ENCODE measurements around the gene C18orf54.
"Not testable (repeated sequence)": the region's sequence is repeated elsewhere in the genome, so short reads cannot be mapped to it uniquely, and the experiment has no call there.

C18orf54 gene

DNA sequence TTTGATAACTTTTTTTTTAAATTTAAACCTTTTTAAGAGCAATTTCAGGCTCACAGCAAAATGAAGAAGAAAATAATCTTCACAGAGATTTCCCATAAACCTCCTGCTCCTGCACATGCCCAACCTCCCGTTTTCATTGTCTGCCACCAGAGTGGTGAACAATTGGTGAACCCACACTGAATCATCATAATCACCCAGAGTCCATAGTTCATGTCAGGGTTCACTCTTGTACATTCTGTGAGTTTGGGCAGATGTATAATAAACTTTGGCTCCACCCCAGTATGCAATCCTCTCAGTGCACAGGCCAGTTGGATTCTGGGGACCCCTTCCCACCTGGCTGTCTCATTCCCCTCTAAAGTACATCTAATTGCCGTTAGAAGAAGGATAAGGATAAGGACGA, 24.4 kb downstream of the C18orf54 start:
- no peak overlapping the region for H3K18ac ChIP-seq (ENCODE audit: low read length)
- no CpG with 5 or more reads among the region's 3 CpGs for WGBS (ENCODE audit: extremely low coverage, insufficient coverage, low lambda C conversion rate)

DNA sequence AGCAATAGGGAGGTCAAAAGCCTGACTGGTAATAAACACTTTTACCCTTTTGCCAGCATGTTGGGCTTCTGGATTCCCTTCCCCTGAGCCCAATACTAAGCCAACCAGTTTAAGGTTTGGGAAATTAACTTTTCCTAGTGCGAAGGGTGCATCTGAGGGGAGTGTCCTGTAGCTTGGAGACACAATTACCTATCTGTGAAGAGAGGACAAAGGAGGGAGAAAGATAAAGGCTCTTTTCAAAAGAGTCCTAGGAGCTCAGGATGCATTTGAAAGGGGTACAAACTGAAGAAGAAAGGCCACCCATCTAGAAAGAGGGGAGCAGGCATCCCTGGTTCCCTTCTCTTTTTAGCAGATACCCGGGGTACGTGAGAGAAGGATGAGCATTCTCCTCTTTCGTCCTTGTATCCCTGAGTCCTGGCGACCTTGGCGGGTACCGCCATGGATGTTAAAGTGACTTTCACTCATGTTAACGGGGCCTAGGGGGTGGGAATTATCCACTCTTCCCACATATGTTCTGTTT, 25.1 kb downstream of the C18orf54 start:
- no CpG with 5 or more reads among the region's 8 CpGs for WGBS (ENCODE audit: extremely low coverage, insufficient coverage, low lambda C conversion rate)
- H3K36me3 ChIP-seq (ENCODE audit: control insufficient read depth, insufficient read depth, low read length): no peaks in the 10 kb centered on the region

More for the DNA sequence above, 24.4 kb downstream of the C18orf54 start:
- no peak overlapping the region for H3K4me3 ChIP-seq (ENCODE audit: low read length)
- DNase-seq: no peak
- no peak overlapping the region for H3K56ac ChIP-seq (ENCODE audit: low read length)
- no peak overlapping the region for H2BK5ac ChIP-seq (ENCODE audit: low read length)
- no peak overlapping the region for H3K4me2 ChIP-seq (ENCODE audit: low read length)
- no peak overlapping the region for H2BK120ac ChIP-seq (ENCODE audit: low read depth, low read length)
- H3K79me2 ChIP-seq (ENCODE audit: control insufficient read depth, insufficient read depth, low read length): no peaks in the 10 kb centered on the region
- H4K8ac ChIP-seq (ENCODE audit: low read depth, low read length): no peak overlapping the region
- H3K9ac ChIP-seq (ENCODE audit: low read length): no peak overlapping the region
- no peaks in the 10 kb centered on the region for H3K4me1 ChIP-seq (ENCODE audit: control insufficient read depth, low read depth, low read length)
- no peak overlapping the region for H2AK5ac ChIP-seq (ENCODE audit: low read length)
- no peak overlapping the region for H3K27ac ChIP-seq (ENCODE audit: low read depth, low read length)
- no peak overlapping the region for H3K4ac ChIP-seq (ENCODE audit: low read depth, low read length)
- H4K5ac ChIP-seq (ENCODE audit: low read length): no peak overlapping the region
- no peaks in the 10 kb centered on the region for H3K79me1 ChIP-seq (ENCODE audit: low read length)
- no peak overlapping the region for H2BK15ac ChIP-seq (replicated peaks; ENCODE audit: low read depth)
- H3K36me3 ChIP-seq (ENCODE audit: control insufficient read depth, insufficient read depth, low read length): no peaks in the 10 kb centered on the region
- H3K27me3 ChIP-seq (ENCODE audit: insufficient read depth, low read length, poor library complexity): no peaks in the 10 kb centered on the region
- H3K23ac ChIP-seq (ENCODE audit: low read length): no peak overlapping the region

GRCh38 chr18:54386043-54386442, 28.3 kb downstream of the C18orf54 start:
- H3K9ac ChIP-seq (ENCODE audit: low read length): no peak overlapping the region
- H3K18ac ChIP-seq (ENCODE audit: low read length): no peak overlapping the region
- no peak overlapping the region for H3K23ac ChIP-seq (ENCODE audit: low read length)
- H3K4ac ChIP-seq (ENCODE audit: low read depth, low read length): no peak overlapping the region
- H3K27ac ChIP-seq (ENCODE audit: low read depth, low read length): no peak overlapping the region
- no peak overlapping the region for H2AK5ac ChIP-seq (ENCODE audit: low read length)
- no peak overlapping the region for H4K5ac ChIP-seq (ENCODE audit: low read length)
- no peak overlapping the region for H2BK120ac ChIP-seq (ENCODE audit: low read depth, low read length)
- no peak overlapping the region for H2BK5ac ChIP-seq (ENCODE audit: low read length)
- H3K4me2 ChIP-seq (ENCODE audit: low read length): no peak overlapping the region
- no CpG with 5 or more reads among the region's 4 CpGs for WGBS (ENCODE audit: extremely low coverage, insufficient coverage, low lambda C conversion rate)
- H3K56ac ChIP-seq (ENCODE audit: low read length): peak overlapping the region; percentile 26
- H3K36me3 ChIP-seq (ENCODE audit: control insufficient read depth, insufficient read depth, low read length): no peaks in the 10 kb centered on the region
- H2BK15ac ChIP-seq (replicated peaks; ENCODE audit: low read depth): no peak overlapping the region
- H3K27me3 ChIP-seq (ENCODE audit: insufficient read depth, low read length, poor library complexity): no peaks in the 10 kb centered on the region
- DNase-seq: peak; percentile 44
- peaks cover 4% of the 10 kb centered on the region for H3K4me1 ChIP-seq (ENCODE audit: control insufficient read depth, low read depth, low read length)
- no peak overlapping the region for H4K8ac ChIP-seq (ENCODE audit: low read depth, low read length)
- no peaks in the 10 kb centered on the region for H3K79me2 ChIP-seq (ENCODE audit: control insufficient read depth, insufficient read depth, low read length)
- H3K79me1 ChIP-seq (ENCODE audit: low read length): no peaks in the 10 kb centered on the region
- H3K4me3 ChIP-seq (ENCODE audit: low read length): no peak overlapping the region

More for the DNA sequence above, 25.1 kb downstream of the C18orf54 start:
- Histone ChIP-seq H3K79me1 (ENCODE audit: low read length) (no peaks in the 10 kb centered on the region), H2BK15ac (replicated peaks; ENCODE audit: low read depth) (no peak overlapping the region), H2BK120ac (ENCODE audit: low read depth, low read length) (no peak overlapping the region), H3K9ac (ENCODE audit: low read length) (no peak overlapping the region), H3K56ac (ENCODE audit: low read length) (no peak overlapping the region), H3K4me3 (ENCODE audit: low read length) (no peak overlapping the region), H3K4me1 (ENCODE audit: control insufficient read depth, low read depth, low read length) (no peaks in the 10 kb centered on the region), H3K23ac (ENCODE audit: low read length) (no peak overlapping the region), H3K27ac (ENCODE audit: low read depth, low read length) (no peak overlapping the region), H3K4ac (ENCODE audit: low read depth, low read length) (no peak overlapping the region), H2AK5ac (ENCODE audit: low read length) (no peak overlapping the region), H3K4me2 (ENCODE audit: low read length) (no peak overlapping the region), H3K27me3 (ENCODE audit: insufficient read depth, low read length, poor library complexity) (no peaks in the 10 kb centered on the region), H4K5ac (ENCODE audit: low read length) (no peak overlapping the region), H2BK5ac (ENCODE audit: low read length) (no peak overlapping the region), H3K18ac (ENCODE audit: low read length) (no peak overlapping the region), H3K79me2 (ENCODE audit: control insufficient read depth, insufficient read depth, low read length) (no peaks in the 10 kb centered on the region), H4K8ac (ENCODE audit: low read depth, low read length) (no peak overlapping the region)
- DNase-seq: no peak

DNA sequence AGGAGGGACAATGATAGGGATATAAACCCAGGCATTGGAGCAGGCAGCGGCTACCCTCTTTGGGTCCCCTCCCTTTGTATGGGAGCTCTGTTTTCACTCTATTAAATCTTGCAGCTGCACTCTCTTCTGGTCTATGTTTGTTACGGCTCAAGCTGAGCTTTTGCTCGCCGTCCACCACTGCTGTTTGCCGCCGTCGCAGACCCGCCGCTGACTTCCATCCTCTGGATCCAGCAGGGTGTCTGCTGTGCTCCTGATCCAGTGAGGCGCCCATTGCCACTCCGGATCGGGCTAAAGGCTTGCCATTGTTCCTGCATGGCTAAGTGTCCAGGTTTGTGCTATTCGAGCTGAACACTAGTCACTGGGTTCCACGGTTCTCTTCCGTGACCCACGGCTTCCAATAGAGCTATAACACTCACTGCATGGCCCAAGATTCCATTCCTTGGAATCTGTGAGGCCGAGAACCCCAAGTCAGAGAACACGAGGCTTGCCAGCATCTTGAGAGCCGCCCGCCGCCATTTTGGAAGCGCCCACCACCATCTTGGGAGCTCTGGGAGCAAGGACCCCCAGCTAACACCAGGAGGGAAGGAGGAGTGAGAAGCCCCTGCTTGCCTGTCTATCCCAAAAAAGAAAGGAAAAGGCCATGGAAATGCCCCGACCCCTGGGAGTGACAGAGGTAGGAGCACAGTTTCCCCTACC, 29.2 kb downstream of the C18orf54 start:
- not testable (repeated sequence) for H3K56ac ChIP-seq (ENCODE audit: low read length); H3K79me2 ChIP-seq (ENCODE audit: control insufficient read depth, insufficient read depth, low read length); H4K8ac ChIP-seq (ENCODE audit: low read depth, low read length); H3K4me3 ChIP-seq (ENCODE audit: low read length); H3K79me1 ChIP-seq (ENCODE audit: low read length); H2BK120ac ChIP-seq (ENCODE audit: low read depth, low read length); DNase-seq; H2BK5ac ChIP-seq (ENCODE audit: low read length); H3K4ac ChIP-seq (ENCODE audit: low read depth, low read length); H3K23ac ChIP-seq (ENCODE audit: low read length); H3K36me3 ChIP-seq (ENCODE audit: control insufficient read depth, insufficient read depth, low read length); H3K9ac ChIP-seq (ENCODE audit: low read length); H3K18ac ChIP-seq (ENCODE audit: low read length); H3K27ac ChIP-seq (ENCODE audit: low read depth, low read length); H3K27me3 ChIP-seq (ENCODE audit: insufficient read depth, low read length, poor library complexity); H4K5ac ChIP-seq (ENCODE audit: low read length); H3K4me2 ChIP-seq (ENCODE audit: low read length); H2AK5ac ChIP-seq (ENCODE audit: low read length); H3K4me1 ChIP-seq (ENCODE audit: control insufficient read depth, low read depth, low read length); H2BK15ac ChIP-seq (replicated peaks; ENCODE audit: low read depth)
- WGBS (ENCODE audit: extremely low coverage, insufficient coverage, low lambda C conversion rate): no CpG with 5 or more reads among the region's 23 CpGs

DNA sequence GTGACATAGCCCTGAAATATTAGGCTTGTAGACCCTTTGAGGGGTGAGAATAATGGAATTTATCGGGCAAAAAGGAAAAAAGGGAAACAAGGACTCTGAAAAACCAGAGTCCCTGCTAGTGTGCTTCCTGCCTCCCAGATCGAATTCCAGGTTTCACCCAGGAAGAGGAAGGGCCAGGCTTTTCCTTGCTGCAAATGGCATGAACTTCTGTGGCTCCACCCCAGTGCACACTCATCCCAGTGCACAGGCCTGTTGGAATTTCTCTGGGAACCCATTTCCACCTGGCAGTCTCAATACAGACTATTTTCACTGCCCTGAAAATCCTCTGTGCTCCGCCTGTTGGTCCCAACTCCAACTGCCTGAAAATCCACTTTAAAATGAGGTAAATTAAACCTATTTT, 29.9 kb downstream of the C18orf54 start:
- peaks cover 4% of the 10 kb centered on the region for H3K4me1 ChIP-seq (ENCODE audit: control insufficient read depth, low read depth, low read length)
- H3K79me1 ChIP-seq (ENCODE audit: low read length): no peaks in the 10 kb centered on the region
- no peak overlapping the region for H2AK5ac ChIP-seq (ENCODE audit: low read length)
- no CpG with 5 or more reads among the region's 3 CpGs for WGBS (ENCODE audit: extremely low coverage, insufficient coverage, low lambda C conversion rate)
- no peak overlapping the region for H3K27ac ChIP-seq (ENCODE audit: low read depth, low read length)
- no peak overlapping the region for H3K4me2 ChIP-seq (ENCODE audit: low read length)
- no peak overlapping the region for H4K8ac ChIP-seq (ENCODE audit: low read depth, low read length)
- no peaks in the 10 kb centered on the region for H3K36me3 ChIP-seq (ENCODE audit: control insufficient read depth, insufficient read depth, low read length)
- no peak overlapping the region for H3K23ac ChIP-seq (ENCODE audit: low read length)
- H3K9ac ChIP-seq (ENCODE audit: low read length): no peak overlapping the region
- no peak overlapping the region for H4K5ac ChIP-seq (ENCODE audit: low read length)
- no peak overlapping the region for H2BK15ac ChIP-seq (replicated peaks; ENCODE audit: low read depth)
- no peak overlapping the region for H2BK120ac ChIP-seq (ENCODE audit: low read depth, low read length)
- H2BK5ac ChIP-seq (ENCODE audit: low read length): no peak overlapping the region
- H3K4me3 ChIP-seq (ENCODE audit: low read length): no peak overlapping the region
- H3K56ac ChIP-seq (ENCODE audit: low read length): no peak overlapping the region
- H3K18ac ChIP-seq (ENCODE audit: low read length): peak overlapping the region; percentile 40
- H3K27me3 ChIP-seq (ENCODE audit: insufficient read depth, low read length, poor library complexity): no peaks in the 10 kb centered on the region
- no peak overlapping the region for H3K4ac ChIP-seq (ENCODE audit: low read depth, low read length)
- DNase-seq: no peak
- no peaks in the 10 kb centered on the region for H3K79me2 ChIP-seq (ENCODE audit: control insufficient read depth, insufficient read depth, low read length)

Data from mesendoderm (in vitro differentiated cells).